ENCODE results near the gene ITGA11.
A peak's percentile ranks its signal among the peaks of the same experiment; 100 is the strongest.

ITGA11 gene

DNA sequence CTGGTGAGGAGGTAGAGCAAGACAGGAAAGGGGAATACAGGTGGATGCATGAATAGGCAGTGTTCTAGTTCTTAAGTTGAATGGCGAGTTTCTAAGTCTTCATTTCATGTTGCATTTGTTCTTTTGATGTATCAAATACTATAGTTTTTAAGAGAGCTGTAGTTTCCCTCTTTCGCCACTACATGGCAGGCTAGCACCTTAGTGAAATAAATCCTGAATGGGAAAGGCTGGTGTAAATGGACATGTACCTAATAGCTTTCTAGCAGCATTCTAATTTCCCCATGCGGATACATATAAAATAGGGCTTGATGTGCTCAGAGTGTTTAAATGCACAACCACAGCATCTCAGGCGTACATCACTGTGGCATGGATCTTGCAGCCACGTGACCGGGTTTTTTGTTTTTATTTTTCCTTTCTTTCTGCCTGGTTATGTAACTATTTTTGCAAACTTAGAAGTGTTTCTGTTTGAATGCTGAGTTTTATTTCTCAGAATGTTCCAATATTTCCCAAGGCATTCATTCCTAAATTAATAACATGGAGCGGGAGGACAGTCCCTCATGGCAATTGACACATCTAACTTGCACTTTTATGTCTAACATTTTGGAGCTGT, 178.9 kb downstream of the ITGA11 start:
- H3K27me3 Mint-ChIP-seq: no peaks in the 10 kb centered on the region
- H3K4me3 Mint-ChIP-seq: no peak overlapping the region
- H3K4me1 Mint-ChIP-seq (ENCODE audit: low read depth): peaks cover 37% of the 10 kb centered on the region
- H3K27ac Mint-ChIP-seq: no peak overlapping the region
- no peaks in the 10 kb centered on the region for H3K36me3 Mint-ChIP-seq (ENCODE audit: low read depth)
- no peaks in the 10 kb centered on the region for H3K9me3 Mint-ChIP-seq
- intact Hi-C loops (cut with micrococcal nuclease): loop anchor here (1.0 to 10.0 kb wide), 3 partner anchors 53 to 422 kb away; no protein-coding TSS in a partner anchor

- no peaks in the 10 kb centered on the region for H3K27me3 Mint-ChIP-seq
- H3K4me3 Mint-ChIP-seq: peak overlapping the region; percentile 26
- peaks cover 8% of the 10 kb centered on the region for H3K36me3 Mint-ChIP-seq (ENCODE audit: low read depth)
- intact Hi-C loops (cut with micrococcal nuclease): no loop called here
- peak overlapping the region; percentile 32 for H3K27ac Mint-ChIP-seq
- peaks cover 23% of the 10 kb centered on the region for H3K4me1 Mint-ChIP-seq (ENCODE audit: low read depth)
- peaks cover 15% of the 10 kb centered on the region for H3K9me3 Mint-ChIP-seq
These were observed 182.8 kb downstream of the ITGA11 start for GRCh38 chr15:68249058-68249713.
